ENCODE measurements around the gene TOP3A.

The TOP3A gene

GRCh38 chr17:18250259-18250658 lies 64.5 kb downstream of the TOP3A start:
- no peak for TF ChIP-seq CTCF (IDR thresholded peaks at IDR 0.05; ENCODE audit: extremely low read depth, missing control alignments)
- DNase-seq (ENCODE audit: low spot score): no peak

GRCh38 chr17:18248811-18249210 lies 66.0 kb downstream of the TOP3A start:
- no peak for TF ChIP-seq CTCF (IDR thresholded peaks at IDR 0.05; ENCODE audit: extremely low read depth, missing control alignments)
- no peak for DNase-seq (ENCODE audit: low spot score)

GRCh38 chr17:18248300-18248731 lies 66.5 kb downstream of the TOP3A start:
- peak; percentile 44 for TF ChIP-seq CTCF (IDR thresholded peaks at IDR 0.05; ENCODE audit: extremely low read depth, missing control alignments)
- peak; percentile 95 for DNase-seq (ENCODE audit: low spot score)

GRCh38 chr17:18247613-18248001 lies 67.2 kb downstream of the TOP3A start:
- DNase-seq (ENCODE audit: low spot score): no peak
- TF ChIP-seq CTCF (IDR thresholded peaks at IDR 0.05; ENCODE audit: extremely low read depth, missing control alignments): no peak

- no peak for TF ChIP-seq CTCF (IDR thresholded peaks at IDR 0.05; ENCODE audit: extremely low read depth, missing control alignments)
- peak; percentile 79 for DNase-seq (ENCODE audit: low spot score)
Measured at GRCh38 chr17:18246880-18247612, 67.7 kb downstream of the TOP3A start.

GRCh38 chr17:18246109-18246725 lies 68.6 kb downstream of the TOP3A start:
- no peak for DNase-seq (ENCODE audit: low spot score)
- no peak for TF ChIP-seq CTCF (IDR thresholded peaks at IDR 0.05; ENCODE audit: extremely low read depth, missing control alignments)

GRCh38 chr17:18245038-18245776 lies 69.6 kb downstream of the TOP3A start:
- TF ChIP-seq CTCF (IDR thresholded peaks at IDR 0.05; ENCODE audit: extremely low read depth, missing control alignments): no peak
- no peak for DNase-seq (ENCODE audit: low spot score)
